MCF 10A (cell line): Measurements from ENCODE around the gene TEX47. TPM values are rescaled to one million over a fixed set of nuclear protein-coding genes. Genes with fewer than 3 reads are reported as not detected.

Experiments used
- BruUV-seq: library from RNA; stranded (reverse); fragments of 400-500 nt; replicated peaks from 2 replicates; lab custom pipeline; 2021; lab: Mats Ljungman, UMichigan
- CTCF ChIA-PET: fragments of 300-600 bp; sonication (Branson Sonifier 250); formaldehyde crosslinking; extraction: SDS; loops from one replicate; lab custom pipeline; 2021; ENCODE audit warnings: antibody characterized with exemption, inconsistent platforms; lab: Yijun Ruan, JAX
- POLR2A ChIA-PET: fragments of 300-600, 350-650 bp; sonication (Branson Sonifier 250); formaldehyde crosslinking; extraction: SDS; loops from one replicate; lab custom pipeline; 2020; ENCODE audit warnings: antibody characterized with exemption, inconsistent platforms; lab: Yijun Ruan, JAX
- DNase-seq: peaks from one replicate; pipeline ENCODE4 v3.0.0-alpha.2; 2018; ENCODE audit not compliant: unreplicated experiment
- H3K27ac Mint-ChIP-seq: one replicate; pipeline ENCODE4 v1.8.0; 2022; ENCODE audit warnings: mild to moderate bottlenecking, low read depth, mixed read lengths; ENCODE audit not compliant: unreplicated experiment
- H3K27me3 Mint-ChIP-seq: one replicate; pipeline ENCODE4 v1.8.0; 2022; ENCODE audit warnings: mixed read lengths; ENCODE audit not compliant: insufficient read depth, unreplicated experiment
- H3K36me3 Mint-ChIP-seq: one replicate; pipeline ENCODE4 v1.8.0; 2022; ENCODE audit warnings: mild to moderate bottlenecking, moderate library complexity, mixed read lengths; ENCODE audit not compliant: insufficient read depth, unreplicated experiment
- H3K4me1 Mint-ChIP-seq: one replicate; pipeline ENCODE4 v1.8.0; 2022; ENCODE audit warnings: mixed read lengths; ENCODE audit not compliant: insufficient read depth, unreplicated experiment
- H3K4me3 Mint-ChIP-seq: one replicate; pipeline ENCODE4 v1.8.0; 2022; ENCODE audit warnings: mild to moderate bottlenecking, moderate library complexity, mixed read lengths; ENCODE audit not compliant: unreplicated experiment
- H3K9me3 Mint-ChIP-seq: one replicate; pipeline ENCODE4 v1.8.0; 2022; ENCODE audit warnings: mixed read lengths; ENCODE audit not compliant: unreplicated experiment
- intact Hi-C: fragments of 100-400 bp; cut with micrococcal nuclease; formaldehyde crosslinking; loops from 2 replicates; pipeline ENCODE4 v1.14.1; 2022
- total RNA-seq: library from RNA; stranded (reverse); gene quantifications from 2 replicates; pipeline ENCODE4 v1.2.3, GENCODE V29; 2022
- TF ChIP-seq, protein P1 (sequence below): fragments of 200-600 bp; IDR thresholded peaks from one replicate; pipeline ENCODE4 v1.8.0; 2022; ENCODE audit warnings: antibody characterized with exemption, mild to moderate bottlenecking; ENCODE audit not compliant: unreplicated experiment

Gene TEX47
- total RNA-seq, 1 experiment from 2014 or later: not detected

DNA sequence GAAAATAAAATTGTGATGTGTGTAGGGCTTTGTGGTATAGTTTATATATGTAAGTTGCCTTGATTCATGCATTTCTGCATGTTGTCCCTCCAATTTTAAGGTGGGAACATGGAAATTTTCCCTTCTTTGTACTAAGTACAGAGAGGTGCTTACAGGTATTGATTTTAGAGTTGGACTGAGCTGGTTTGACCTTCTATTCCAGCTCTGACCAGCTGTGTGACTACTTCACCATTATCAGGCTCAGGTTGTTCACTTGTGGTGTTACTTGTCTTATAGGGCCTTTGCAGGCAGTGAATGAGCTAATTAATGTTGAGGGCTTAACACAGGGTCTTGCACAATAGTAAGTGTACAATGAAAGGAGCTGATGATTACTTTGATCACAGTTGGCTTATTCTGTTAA is 19.7 kb downstream of the TEX47 start:
- BruUV-seq: no TSS peak
- ChIA-PET POLR2A (no interaction called here), CTCF (interaction anchor here (0.6 kb wide), 2 partner anchors 200 to 358 kb away, joined by 3 read pairs; no protein-coding TSS in a partner anchor)
- no peaks in the 10 kb centered on the region for H3K9me3 Mint-ChIP-seq
- no peaks in the 10 kb centered on the region for H3K4me1 Mint-ChIP-seq
- no peak for DNase-seq
- intact Hi-C loops: no loop called here
- H3K4me3 Mint-ChIP-seq: no peak overlapping the region
- TF ChIP-seq, protein P1, sequence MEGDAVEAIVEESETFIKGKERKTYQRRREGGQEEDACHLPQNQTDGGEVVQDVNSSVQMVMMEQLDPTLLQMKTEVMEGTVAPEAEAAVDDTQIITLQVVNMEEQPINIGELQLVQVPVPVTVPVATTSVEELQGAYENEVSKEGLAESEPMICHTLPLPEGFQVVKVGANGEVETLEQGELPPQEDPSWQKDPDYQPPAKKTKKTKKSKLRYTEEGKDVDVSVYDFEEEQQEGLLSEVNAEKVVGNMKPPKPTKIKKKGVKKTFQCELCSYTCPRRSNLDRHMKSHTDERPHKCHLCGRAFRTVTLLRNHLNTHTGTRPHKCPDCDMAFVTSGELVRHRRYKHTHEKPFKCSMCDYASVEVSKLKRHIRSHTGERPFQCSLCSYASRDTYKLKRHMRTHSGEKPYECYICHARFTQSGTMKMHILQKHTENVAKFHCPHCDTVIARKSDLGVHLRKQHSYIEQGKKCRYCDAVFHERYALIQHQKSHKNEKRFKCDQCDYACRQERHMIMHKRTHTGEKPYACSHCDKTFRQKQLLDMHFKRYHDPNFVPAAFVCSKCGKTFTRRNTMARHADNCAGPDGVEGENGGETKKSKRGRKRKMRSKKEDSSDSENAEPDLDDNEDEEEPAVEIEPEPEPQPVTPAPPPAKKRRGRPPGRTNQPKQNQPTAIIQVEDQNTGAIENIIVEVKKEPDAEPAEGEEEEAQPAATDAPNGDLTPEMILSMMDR: no peak
- H3K27ac Mint-ChIP-seq: no peak overlapping the region
- H3K36me3 Mint-ChIP-seq: no peaks in the 10 kb centered on the region
- peaks cover 14% of the 10 kb centered on the region for H3K27me3 Mint-ChIP-seq

DNA sequence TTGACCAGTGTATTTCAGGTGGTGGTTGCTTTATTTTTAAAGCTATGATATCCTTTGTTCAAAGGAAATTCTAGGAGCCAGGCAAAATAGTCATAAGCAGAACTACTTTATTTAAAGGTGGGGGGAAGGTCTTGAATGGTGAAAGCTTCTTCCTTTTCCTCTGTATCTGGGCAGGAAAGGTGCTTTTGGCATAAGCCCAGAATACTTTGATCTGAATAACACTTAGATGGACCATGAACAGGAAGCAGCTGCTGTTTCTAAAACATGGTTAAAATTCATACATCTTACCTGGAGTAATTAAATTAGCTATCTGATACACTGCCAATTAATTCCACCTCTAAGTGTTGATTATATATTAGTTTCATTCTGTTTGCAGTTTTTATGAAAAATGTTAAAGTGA is 22.8 kb downstream of the TEX47 start:
- no peaks in the 10 kb centered on the region for H3K36me3 Mint-ChIP-seq
- no peak overlapping the region for H3K27ac Mint-ChIP-seq
- peaks cover 19% of the 10 kb centered on the region for H3K27me3 Mint-ChIP-seq
- POLR2A ChIA-PET: no interaction called here
- TF ChIP-seq, protein P1: no peak
- H3K4me3 Mint-ChIP-seq: no peak overlapping the region
- intact Hi-C loops: no loop called here
- no peaks in the 10 kb centered on the region for H3K4me1 Mint-ChIP-seq
- no peak for DNase-seq
- CTCF ChIA-PET: interaction anchor here (0.6 to 1.0 kb wide), 3 partner anchors 32 to 1091 kb away, joined by 3 to 4 read pairs (median 3); no protein-coding TSS in a partner anchor
- no TSS peak for BruUV-seq
- H3K9me3 Mint-ChIP-seq: no peaks in the 10 kb centered on the region

DNA sequence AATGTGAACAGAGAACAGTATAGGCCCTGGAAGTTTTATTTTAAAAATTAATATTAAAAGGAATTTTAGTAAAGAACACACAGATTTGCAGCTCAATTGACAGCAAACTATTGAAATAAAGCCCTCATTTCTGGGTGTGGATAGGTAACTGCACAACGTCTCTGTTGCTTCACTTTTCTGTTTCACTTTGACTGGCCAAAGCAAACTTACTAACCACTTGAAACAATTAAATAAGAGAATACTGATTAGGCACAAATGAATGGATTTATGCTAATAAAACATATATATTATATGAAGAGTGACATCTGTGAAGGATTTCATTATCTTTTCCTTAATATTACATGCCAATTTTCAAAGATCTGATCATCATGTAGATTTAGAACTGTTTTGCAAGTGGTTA is 24.1 kb downstream of the TEX47 start:
- ChIA-PET CTCF (no interaction called here), POLR2A (interaction anchor here (1.2 kb wide), 1 partner anchor 11 kb away, joined by 3 read pairs; no protein-coding TSS in a partner anchor)
- peaks cover 32% of the 10 kb centered on the region for H3K27me3 Mint-ChIP-seq
- intact Hi-C loops: no loop called here
- no peak overlapping the region for H3K27ac Mint-ChIP-seq
- no peak for DNase-seq
- no peaks in the 10 kb centered on the region for H3K36me3 Mint-ChIP-seq
- TF ChIP-seq, protein P1: no peak
- H3K4me1 Mint-ChIP-seq: no peaks in the 10 kb centered on the region
- no peak overlapping the region for H3K4me3 Mint-ChIP-seq
- BruUV-seq: no TSS peak
- no peaks in the 10 kb centered on the region for H3K9me3 Mint-ChIP-seq

DNA sequence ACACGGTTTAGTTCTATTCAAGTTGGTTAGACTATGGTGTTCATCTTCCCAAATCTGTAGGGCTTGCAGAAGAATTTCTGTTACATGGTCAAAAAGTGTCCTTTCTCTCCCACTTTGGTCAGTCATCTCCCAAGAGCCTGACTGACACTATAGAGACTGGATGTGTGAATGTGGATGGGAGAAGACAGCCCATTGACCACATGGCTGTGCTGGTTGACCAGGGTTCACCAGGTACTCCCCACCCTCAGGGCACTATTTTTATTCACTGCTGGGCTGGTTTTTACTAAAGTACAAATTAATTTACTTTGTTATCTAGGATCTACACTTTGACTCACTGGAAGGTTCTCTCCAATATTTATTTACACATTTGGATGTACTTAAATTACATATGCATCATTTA is 33.8 kb downstream of the TEX47 start:
- ChIA-PET POLR2A (no interaction called here), CTCF (no interaction called here)
- no TSS peak for BruUV-seq
- H3K4me1 Mint-ChIP-seq: no peaks in the 10 kb centered on the region
- no peak overlapping the region for H3K27ac Mint-ChIP-seq
- H3K4me3 Mint-ChIP-seq: no peak overlapping the region
- H3K27me3 Mint-ChIP-seq: peaks cover 79% of the 10 kb centered on the region
- DNase-seq: no peak
- no peaks in the 10 kb centered on the region for H3K36me3 Mint-ChIP-seq
- no peaks in the 10 kb centered on the region for H3K9me3 Mint-ChIP-seq
- TF ChIP-seq, protein P1: no peak
- intact Hi-C loops: no loop called here
